Muscle of leg (tissue), 11 donors: ENCODE data around the gene CDH23. TPM values are rescaled to one million over a fixed set of nuclear protein-coding genes. Genes with fewer than 3 reads are reported as not detected.

Experiments
- DNase-seq: peaks from one replicate; pipeline ENCODE4 v3.0.0; 2013
- H3K27ac ChIP-seq: one replicate; pipeline ENCODE4 v1.5.1; 2013; ENCODE audit warnings: mild to moderate bottlenecking, low read length, control low read depth
- H3K27me3 ChIP-seq: one replicate; pipeline ENCODE4 v1.6.1; 2013; ENCODE audit warnings: low read length; ENCODE audit not compliant: control insufficient read depth, insufficient read depth
- H3K36me3 ChIP-seq: one replicate; pipeline ENCODE4 v1.6.1; 2013; ENCODE audit warnings: low read length; ENCODE audit not compliant: control insufficient read depth, insufficient read depth
- H3K4me1 ChIP-seq: one replicate; pipeline ENCODE4 v1.6.1; 2013; ENCODE audit warnings: low read length; ENCODE audit not compliant: control insufficient read depth, insufficient read depth
- H3K4me3 ChIP-seq: one replicate; pipeline ENCODE4 v1.5.1; 2013; ENCODE audit warnings: low read length, control low read depth
- H3K9me3 ChIP-seq: replicated peaks from 2 replicates; pipeline ENCODE4 v1.6.1; 2013; ENCODE audit warnings: low read depth, low read length; ENCODE audit not compliant: control insufficient read depth
- WGBS: methylation state at CpG from one replicate; pipeline ENCODE4 v1.1.5; 2013; ENCODE audit warnings: missing lambda C conversion rate; ENCODE audit not compliant: insufficient coverage; 5-methylcytosine and 5-hydroxymethylcytosine counted together
- polyA plus RNA-seq, 8 donors: library from polyadenylated mRNA; unstranded; fragments of 120-200 nt; gene quantifications; one replicate each; pipeline versions ENCODE4 v1.2.1 to v1.2.3, GENCODE V29; 2013; ENCODE audit warnings: inconsistent platforms in 1 of 8, low replicate concordance in 1 of 8; ENCODE audit not compliant: insufficient read length in 8 of 8, insufficient read depth in 1 of 8
- total RNA-seq: library from RNA; stranded (reverse); fragments of 120-200 nt; gene quantifications from one replicate; pipeline ENCODE4 v1.2.4, GENCODE V29; 2013

The CDH23 gene
- total and polyA plus RNA-seq, 9 donors: 3.4 to 5.7 (median 4.9) TPM

DNA sequence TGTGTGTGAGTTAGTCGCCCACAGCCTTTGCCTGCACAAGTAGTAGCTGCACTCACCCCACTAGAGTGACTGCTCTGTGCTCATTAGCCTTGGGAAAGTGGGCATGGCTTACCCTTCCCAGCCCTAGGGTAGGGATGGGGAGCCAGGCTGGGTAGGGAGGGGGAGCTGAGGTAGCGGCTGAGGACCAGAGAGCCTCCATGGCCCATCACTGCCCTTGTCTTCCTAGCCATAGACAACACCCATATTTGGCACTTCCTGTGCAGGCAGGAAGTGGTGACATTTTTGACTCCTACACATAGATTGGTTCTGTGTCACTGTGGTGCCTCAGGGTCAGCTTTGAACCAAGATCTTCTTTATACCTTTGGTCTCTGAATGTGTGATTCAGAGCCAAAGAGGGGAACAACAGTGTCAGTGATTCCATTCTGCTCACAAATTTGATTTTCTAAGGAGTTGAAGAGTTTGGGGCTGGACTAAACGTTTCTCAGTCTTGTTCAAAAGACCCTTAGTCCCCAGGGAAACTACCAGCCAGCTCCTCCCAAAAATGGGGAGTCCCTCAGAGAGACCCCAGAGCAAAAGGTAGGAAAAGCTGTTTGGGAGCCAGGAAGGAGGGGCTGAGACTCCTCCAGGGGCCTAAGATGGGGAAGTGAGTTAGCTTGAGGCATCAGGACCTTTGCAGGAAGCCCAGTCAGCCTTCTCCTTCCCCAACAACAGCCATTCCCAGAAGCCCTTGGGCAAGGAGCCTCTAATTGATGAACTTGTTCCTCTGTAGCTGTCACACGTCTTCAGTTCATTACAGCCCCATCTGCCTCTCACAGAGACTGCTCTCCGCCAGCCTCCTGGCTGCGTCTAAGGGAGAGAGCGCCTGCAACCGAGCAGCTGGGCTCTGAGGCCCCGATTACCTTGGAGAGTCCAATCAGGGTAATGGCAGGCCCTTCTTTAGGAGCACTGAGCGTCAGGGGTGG lies 135.0 kb downstream of the CDH23 start:
- 34% methylated on average over 7 of the region's 10 CpGs for WGBS
- Histone ChIP-seq H3K4me3 (no peak overlapping the region), H3K4me1 (peaks cover 20% of the 10 kb centered on the region), H3K9me3 (no peaks in the 10 kb centered on the region), H3K36me3 (no peaks in the 10 kb centered on the region), H3K27ac (no peak overlapping the region), H3K27me3 (no peaks in the 10 kb centered on the region)
- DNase-seq: peak; percentile 40

DNA sequence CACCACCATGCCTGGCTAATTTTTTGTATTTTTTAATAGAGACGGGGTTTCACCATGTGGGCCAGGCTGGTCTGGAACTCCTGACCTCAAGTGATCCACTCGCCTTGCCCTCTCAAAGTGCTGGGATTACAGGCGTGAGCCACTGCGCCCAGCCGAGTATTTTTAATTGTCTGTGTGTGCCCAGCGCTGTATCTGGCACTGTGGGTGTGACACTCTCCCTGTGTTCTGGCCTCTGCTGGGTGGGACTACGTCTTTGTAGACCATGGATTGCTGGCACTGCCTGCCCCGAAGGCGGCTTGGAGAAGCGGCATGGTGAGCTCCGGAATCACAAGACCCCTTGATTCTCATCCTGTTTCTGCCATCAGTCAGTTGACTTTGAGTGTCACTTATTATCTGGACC lies 136.2 kb downstream of the CDH23 start:
- WGBS: 94% methylated on average over 11 of the region's 11 CpGs
- H3K9me3 ChIP-seq: no peaks in the 10 kb centered on the region
- no peak overlapping the region for H3K4me3 ChIP-seq
- H3K36me3 ChIP-seq: no peaks in the 10 kb centered on the region
- no peak overlapping the region for H3K27ac ChIP-seq
- H3K27me3 ChIP-seq: no peaks in the 10 kb centered on the region
- H3K4me1 ChIP-seq: peaks cover 20% of the 10 kb centered on the region
- no peak for DNase-seq

DNA sequence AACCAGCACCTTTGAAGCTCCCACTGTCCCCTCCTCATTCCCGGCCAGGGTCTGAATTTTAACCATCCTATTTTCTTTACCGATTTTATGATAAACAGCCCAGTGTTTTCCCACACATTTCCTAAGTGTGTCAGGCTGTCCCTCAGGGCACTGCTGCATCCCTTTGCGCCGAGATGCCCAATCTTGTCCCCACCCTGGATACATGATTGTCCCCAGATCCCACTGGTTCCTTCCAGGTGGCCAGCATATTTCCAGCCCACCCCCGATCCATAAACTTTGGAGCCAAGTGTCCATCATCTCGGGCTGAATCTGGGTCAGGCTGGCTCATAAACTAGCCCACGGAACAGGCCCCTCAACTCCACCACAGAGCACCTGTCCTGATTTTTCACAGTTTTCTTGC lies 137.2 kb downstream of the CDH23 start:
- Histone ChIP-seq H3K4me1 (peaks cover 20% of the 10 kb centered on the region), H3K27me3 (no peaks in the 10 kb centered on the region), H3K4me3 (no peak overlapping the region), H3K9me3 (no peaks in the 10 kb centered on the region), H3K36me3 (no peaks in the 10 kb centered on the region), H3K27ac (no peak overlapping the region)
- DNase-seq: no peak
- 59% methylated on average over 7 of the region's 7 CpGs for WGBS

DNA sequence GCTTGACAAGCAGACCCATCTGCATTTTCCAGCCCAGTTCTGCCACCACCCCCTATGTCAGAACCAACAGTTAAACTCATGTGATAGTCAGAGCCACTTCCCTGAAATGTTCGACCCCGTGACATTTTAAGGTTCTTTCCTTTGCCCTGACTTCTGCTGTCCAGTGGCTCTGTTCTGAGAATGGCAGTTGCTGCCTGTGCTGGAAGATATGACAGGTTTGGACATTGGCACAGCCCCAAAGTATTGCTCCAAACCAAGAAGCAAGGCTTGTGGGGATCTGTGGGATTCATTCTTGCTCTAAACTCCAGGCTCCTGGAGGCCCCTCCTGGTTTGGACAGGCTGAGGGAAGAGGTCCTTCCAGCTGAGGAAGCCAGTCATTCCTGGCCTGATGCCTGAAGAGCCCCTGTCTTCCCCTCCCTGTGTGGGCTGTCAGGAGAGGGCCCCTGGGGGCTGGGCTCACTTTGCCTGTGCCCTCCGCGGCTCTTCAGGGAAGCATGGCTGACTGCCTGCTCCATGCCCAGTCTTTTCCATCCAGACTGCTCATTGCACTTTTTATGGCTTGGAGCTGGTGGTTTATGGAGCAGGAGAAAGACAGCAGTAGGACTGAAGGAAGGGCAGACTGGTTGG lies 138.0 kb downstream of the CDH23 start:
- Histone ChIP-seq H3K27me3 (no peaks in the 10 kb centered on the region), H3K9me3 (no peaks in the 10 kb centered on the region), H3K4me1 (peaks cover 20% of the 10 kb centered on the region), H3K4me3 (no peak overlapping the region), H3K27ac (no peak overlapping the region), H3K36me3 (no peaks in the 10 kb centered on the region)
- DNase-seq: peak; percentile 31
- 20% methylated on average over 2 of the region's 4 CpGs for WGBS

DNA sequence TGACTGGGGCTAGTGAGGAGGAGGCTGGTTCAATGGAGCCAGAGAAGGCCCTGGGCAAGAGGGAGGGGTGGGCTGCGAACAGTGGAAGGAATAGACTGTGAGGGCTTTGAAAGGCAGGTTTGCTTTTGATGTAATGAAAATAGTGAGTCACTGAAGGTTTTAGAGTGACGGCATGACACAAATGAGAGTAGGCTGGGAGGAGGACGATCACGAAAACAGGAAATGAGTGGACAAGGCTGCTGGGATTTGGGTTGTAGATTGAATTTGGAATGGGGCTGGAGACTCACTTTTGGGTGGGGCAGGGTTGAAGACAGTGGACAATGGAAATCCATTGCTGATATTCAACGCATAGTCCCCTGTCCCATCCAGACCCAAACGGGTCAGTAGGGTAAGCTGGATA lies 139.6 kb downstream of the CDH23 start:
- Histone ChIP-seq H3K4me3 (no peak overlapping the region), H3K27me3 (no peaks in the 10 kb centered on the region), H3K4me1 (peaks cover 20% of the 10 kb centered on the region), H3K9me3 (no peaks in the 10 kb centered on the region), H3K36me3 (no peaks in the 10 kb centered on the region), H3K27ac (no peak overlapping the region)
- DNase-seq: no peak
- WGBS: 80% methylated on average over 6 of the region's 6 CpGs

DNA sequence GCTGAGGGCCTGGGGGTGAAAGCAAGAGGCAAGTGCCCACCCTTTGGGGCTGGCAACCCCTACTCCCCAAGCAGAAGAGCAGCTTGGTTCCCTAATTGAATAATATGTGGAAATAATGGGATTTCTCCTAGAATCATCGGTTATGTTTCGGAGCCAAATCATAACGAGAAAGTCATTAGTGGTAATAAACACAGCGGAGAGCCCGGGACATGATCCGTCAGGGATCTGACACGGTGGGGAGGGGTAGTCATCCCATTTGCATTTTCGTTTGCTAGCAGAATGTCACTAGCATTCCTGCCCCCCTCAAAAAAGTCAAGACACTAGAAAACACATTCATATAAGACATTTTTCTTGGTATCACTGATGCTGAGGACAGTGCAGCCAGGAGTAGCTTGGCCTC lies 140.4 kb downstream of the CDH23 start:
- 92% methylated on average over 5 of the region's 8 CpGs for WGBS
- H3K9me3 ChIP-seq: no peaks in the 10 kb centered on the region

DNA sequence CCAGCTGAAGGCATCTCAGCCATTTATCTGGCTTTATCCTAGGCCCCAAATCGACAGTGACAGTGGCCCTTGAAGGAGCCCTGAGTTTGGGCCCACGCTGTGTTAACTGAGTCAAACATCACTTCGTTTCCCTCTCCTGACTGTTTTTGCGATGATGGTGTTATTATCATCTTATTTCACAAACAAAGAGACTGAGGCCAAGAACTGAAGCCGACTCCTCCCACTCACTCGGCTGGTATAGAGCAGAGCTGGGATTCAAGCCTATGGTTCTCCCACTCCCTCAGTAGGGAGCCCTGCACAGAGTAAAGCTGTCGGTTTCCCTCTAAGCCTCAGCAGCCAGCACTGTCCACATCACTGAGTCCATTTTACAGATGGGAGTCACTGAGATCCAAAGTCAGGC lies 141.0 kb downstream of the CDH23 start:
- H3K9me3 ChIP-seq: no peaks in the 10 kb centered on the region
- DNase-seq: no peak
- no peak overlapping the region for H3K27ac ChIP-seq
- H3K4me1 ChIP-seq: peaks cover 14% of the 10 kb centered on the region
- no peak overlapping the region for H3K4me3 ChIP-seq
- no peaks in the 10 kb centered on the region for H3K27me3 ChIP-seq
- H3K36me3 ChIP-seq: no peaks in the 10 kb centered on the region
- WGBS: 94% methylated on average over 3 of the region's 7 CpGs

More for the DNA sequence above, 140.4 kb downstream of the CDH23 start:
- Histone ChIP-seq H3K36me3 (no peaks in the 10 kb centered on the region), H3K27me3 (no peaks in the 10 kb centered on the region), H3K27ac (no peak overlapping the region), H3K4me3 (no peak overlapping the region), H3K4me1 (peaks cover 17% of the 10 kb centered on the region)
- no peak for DNase-seq

DNA sequence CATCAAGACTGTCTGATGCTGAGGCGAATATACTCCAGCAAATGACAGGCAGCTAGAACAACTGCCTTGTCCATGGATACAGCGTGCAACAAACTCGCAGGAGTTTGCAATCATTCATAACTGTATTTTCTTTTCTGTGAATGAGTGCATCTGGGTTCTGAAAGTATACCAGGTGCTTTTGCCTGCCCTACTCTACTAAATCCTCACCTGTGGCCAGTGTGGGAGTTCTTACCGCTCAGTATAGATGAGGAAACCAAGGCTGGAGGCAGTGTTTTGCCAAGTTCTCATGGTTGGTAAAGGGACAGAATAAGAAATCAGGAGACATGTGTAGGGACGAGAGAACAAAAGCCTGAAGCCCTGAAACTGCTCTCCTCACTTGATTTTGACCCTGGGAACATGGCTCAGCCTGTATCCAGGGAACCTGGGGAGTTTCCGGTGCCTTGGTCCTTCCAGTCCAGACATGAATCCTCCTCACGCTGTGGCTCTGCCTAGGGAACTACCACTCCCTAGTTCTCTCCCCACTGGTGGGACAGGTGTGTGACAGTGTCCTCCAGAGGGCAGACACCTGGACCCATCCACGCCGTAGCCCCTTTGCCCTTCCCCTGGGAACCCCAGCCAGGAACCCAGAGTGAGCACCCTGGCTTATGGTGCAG lies 142.0 kb downstream of the CDH23 start:
- Histone ChIP-seq H3K27me3 (no peaks in the 10 kb centered on the region), H3K27ac (no peak overlapping the region), H3K9me3 (no peaks in the 10 kb centered on the region), H3K4me3 (no peak overlapping the region), H3K36me3 (no peaks in the 10 kb centered on the region), H3K4me1 (peaks cover 23% of the 10 kb centered on the region)
- no peak for DNase-seq
- 84% methylated on average over 5 of the region's 9 CpGs for WGBS

DNA sequence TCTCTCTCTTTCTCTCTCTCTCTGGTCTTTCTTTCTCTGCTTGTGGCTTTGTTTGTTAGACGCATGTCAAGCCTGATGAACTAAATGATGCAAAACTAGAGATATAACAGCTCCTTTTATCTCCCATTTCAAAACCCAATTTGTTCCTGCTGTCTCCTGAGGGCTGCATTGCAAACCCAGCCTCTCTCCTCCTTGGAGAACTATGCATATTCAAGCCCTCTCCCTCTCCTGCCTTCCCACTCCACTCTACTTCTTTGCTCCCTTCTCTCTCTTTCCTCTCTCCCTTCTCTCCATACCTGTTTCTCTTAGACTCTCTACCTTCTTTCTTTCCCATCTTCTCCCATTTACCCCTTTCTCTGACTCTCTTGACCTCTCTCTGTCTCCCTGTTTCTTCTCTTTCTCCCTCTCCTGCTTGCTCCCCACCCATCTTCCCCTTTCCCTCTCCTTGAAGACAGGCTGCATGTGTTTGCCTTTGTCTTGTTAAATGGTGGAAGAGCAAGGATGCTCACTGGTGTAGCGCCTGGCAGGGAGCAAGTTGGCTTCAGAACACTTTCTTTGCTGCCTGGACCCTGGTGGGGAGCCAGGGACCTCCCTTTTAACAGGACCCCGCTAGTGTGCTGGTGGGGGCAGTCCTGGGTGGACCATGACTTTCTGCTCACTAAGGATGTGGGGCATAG lies 142.9 kb downstream of the CDH23 start:
- no peaks in the 10 kb centered on the region for H3K9me3 ChIP-seq
- no peaks in the 10 kb centered on the region for H3K36me3 ChIP-seq
- no peak for DNase-seq
- no peak overlapping the region for H3K27ac ChIP-seq
- no peak overlapping the region for H3K4me3 ChIP-seq
- 93% methylated on average over 3 of the region's 3 CpGs for WGBS
- H3K27me3 ChIP-seq: no peaks in the 10 kb centered on the region
- H3K4me1 ChIP-seq: peaks cover 24% of the 10 kb centered on the region

DNA sequence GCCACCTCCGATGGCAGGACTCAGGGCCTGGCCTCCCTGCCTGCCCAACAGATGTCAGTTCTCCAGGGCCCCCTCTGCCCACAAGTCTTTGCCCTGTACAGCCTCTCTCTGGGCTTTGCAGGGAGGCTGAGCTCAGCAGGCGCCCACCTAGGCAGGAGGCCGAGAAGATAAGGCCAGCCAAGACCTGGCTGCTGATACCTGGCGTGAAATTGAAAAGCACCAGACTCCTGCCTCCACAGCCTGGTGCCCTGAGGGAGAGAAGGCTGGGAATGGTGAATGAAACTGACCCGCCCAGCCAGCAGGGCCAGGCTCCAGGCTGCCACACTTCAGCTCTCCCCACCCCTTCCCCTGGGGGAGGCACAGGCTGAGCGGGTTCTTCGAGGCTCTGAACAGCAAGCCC lies 145.8 kb downstream of the CDH23 start:
- Histone ChIP-seq H3K36me3 (no peaks in the 10 kb centered on the region), H3K27me3 (no peaks in the 10 kb centered on the region), H3K27ac (no peak overlapping the region), H3K4me1 (peaks cover 30% of the 10 kb centered on the region), H3K9me3 (no peaks in the 10 kb centered on the region), H3K4me3 (no peak overlapping the region)
- DNase-seq: no peak
- 100% methylated on average over 5 of the region's 7 CpGs for WGBS
